ENCODE results near the gene TPP2. TPM values are rescaled to one million over a fixed set of nuclear protein-coding genes. Genes with fewer than 3 reads are reported as not detected.

The TPP2 gene
- total RNA-seq, 2 experiments from 2014 or later, result 31.1 to 36.3 TPM

DNA sequence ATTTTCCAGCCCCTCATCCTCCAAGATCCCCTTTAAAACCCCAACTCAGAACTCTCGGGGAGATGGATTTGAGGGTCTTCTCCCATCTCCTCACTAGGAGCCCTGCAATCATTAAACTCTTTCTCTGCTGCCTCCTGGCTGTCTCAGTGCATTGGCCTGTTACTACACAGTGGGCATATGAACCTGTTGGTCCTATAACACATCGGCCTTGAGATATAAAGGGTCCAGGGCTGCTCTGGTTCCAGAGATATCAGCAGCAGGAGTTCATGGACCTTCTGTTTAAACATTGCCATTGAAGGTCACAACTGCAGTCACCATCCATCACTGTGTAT, 101.8 kb downstream of the TPP2 start:
- Histone ChIP-seq H4K20me1 (ENCODE audit: insufficient read depth, low read length) (no peaks in the 10 kb centered on the region), H2AFZ (ENCODE audit: low read length) (no peak overlapping the region), H3K9me2 (ENCODE audit: insufficient read depth, low read length) (no peaks in the 10 kb centered on the region), H3K36me3 (ENCODE audit: insufficient read depth, low read length) (no peaks in the 10 kb centered on the region), H3K79me2 (ENCODE audit: insufficient read depth, low read depth, low read length) (no peaks in the 10 kb centered on the region), H3K27ac (ENCODE audit: low read depth, low read length, poor library complexity, severe bottlenecking) (no peak overlapping the region), H3K4me2 (ENCODE audit: low read length) (no peak overlapping the region), H3K4me1 (ENCODE audit: insufficient read depth, low read length, poor library complexity, severe bottlenecking) (no peaks in the 10 kb centered on the region), H3K4me3 (ENCODE audit: low read depth, low read length, poor library complexity, severe bottlenecking) (no peak overlapping the region), H3K9me3 (ENCODE audit: low read length) (no peaks in the 10 kb centered on the region)
- ChIA-PET CTCF (ENCODE audit: unreplicated experiment) (no interaction called here), POLR2A (no interaction called here)
- no peak for TF ChIP-seq CTCF (conservative IDR thresholded peaks at IDR 0.05; ENCODE audit: low read length)
- no peak for TF ChIP-seq EZH2phosphoT487 (IDR thresholded peaks at IDR 0.05; ENCODE audit: borderline replicate concordance, low read depth, low read length)
- no peak for DNase-seq (ENCODE audit: low spot score)
- intact Hi-C loops (cut with micrococcal nuclease; ENCODE audit: unreplicated experiment), result no loop called here
- no TSS peak for BruUV-seq (replicated peaks)

- Histone ChIP-seq H2AFZ (ENCODE audit: low read length) (no peak overlapping the region), H3K4me2 (ENCODE audit: low read length) (no peak overlapping the region), H3K27ac (ENCODE audit: low read depth, low read length, poor library complexity, severe bottlenecking) (no peak overlapping the region), H3K79me2 (ENCODE audit: insufficient read depth, low read depth, low read length) (no peaks in the 10 kb centered on the region), H3K4me3 (ENCODE audit: low read depth, low read length, poor library complexity, severe bottlenecking) (no peak overlapping the region), H3K4me1 (ENCODE audit: insufficient read depth, low read length, poor library complexity, severe bottlenecking) (no peaks in the 10 kb centered on the region), H3K36me3 (ENCODE audit: insufficient read depth, low read length) (no peaks in the 10 kb centered on the region), H3K9me2 (ENCODE audit: insufficient read depth, low read length) (no peaks in the 10 kb centered on the region), H3K9me3 (ENCODE audit: low read length) (no peaks in the 10 kb centered on the region), H4K20me1 (ENCODE audit: insufficient read depth, low read length) (no peaks in the 10 kb centered on the region)
- DNase-seq (ENCODE audit: low spot score), result no peak
- TF ChIP-seq EZH2phosphoT487 (IDR thresholded peaks at IDR 0.05; ENCODE audit: borderline replicate concordance, low read depth, low read length), result no peak
- TF ChIP-seq CTCF (conservative IDR thresholded peaks at IDR 0.05; ENCODE audit: low read length), result no peak
- no TSS peak for BruUV-seq (replicated peaks)
- intact Hi-C loops (cut with micrococcal nuclease; ENCODE audit: unreplicated experiment), result no loop called here
- ChIA-PET POLR2A (no interaction called here), CTCF (ENCODE audit: unreplicated experiment) (no interaction called here)
Measured at GRCh38 chr13:102699504-102699903, 102.7 kb downstream of the TPP2 start.

DNA sequence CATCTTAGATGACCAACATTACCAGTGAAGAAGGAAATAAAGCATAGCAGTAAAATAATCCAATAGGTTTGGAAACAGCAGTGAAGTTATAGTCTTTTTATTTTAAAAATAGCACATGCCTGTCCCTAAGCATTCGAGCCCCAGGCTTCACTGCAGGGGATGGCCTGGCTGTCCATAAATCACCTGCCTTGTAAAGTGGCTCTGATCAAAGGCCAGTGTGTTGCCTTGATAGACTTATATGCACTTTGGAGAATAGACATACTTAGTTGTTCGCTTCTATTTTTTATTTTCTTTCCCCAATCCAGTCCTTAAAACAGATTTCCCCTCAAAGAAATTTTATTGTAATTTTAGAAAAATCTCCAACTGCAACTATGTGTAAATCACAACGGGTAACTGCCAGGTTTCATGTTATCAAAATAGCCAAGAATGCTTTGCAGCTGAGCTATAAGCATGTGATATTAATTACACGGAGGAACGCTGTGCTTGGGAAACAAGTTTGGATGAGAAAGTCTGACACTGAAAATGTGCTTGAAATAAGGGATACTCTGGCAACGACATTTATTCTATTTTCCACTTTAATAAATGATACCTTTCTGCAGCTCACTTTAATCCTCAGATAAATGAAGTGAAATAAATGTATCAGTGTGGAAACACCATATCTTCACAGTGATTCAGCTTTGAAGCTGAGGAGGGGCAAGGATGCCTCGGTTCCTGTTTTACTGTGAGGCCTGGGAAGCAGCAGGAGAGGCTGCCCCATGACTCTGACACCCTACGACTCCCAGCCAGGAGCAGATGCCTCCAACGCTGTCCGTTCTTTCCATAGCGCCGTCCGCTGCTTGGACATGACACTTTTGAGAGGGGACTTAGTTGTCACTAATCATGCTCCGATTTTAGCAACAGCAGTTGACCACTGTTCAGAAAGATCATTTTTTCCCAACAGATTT, 103.6 kb downstream of the TPP2 start:
- Histone ChIP-seq H3K4me3 (ENCODE audit: low read depth, low read length, poor library complexity, severe bottlenecking) (no peak overlapping the region), H3K27ac (ENCODE audit: low read depth, low read length, poor library complexity, severe bottlenecking) (no peak overlapping the region), H3K9me2 (ENCODE audit: insufficient read depth, low read length) (no peaks in the 10 kb centered on the region), H3K4me1 (ENCODE audit: insufficient read depth, low read length, poor library complexity, severe bottlenecking) (no peaks in the 10 kb centered on the region), H3K9me3 (ENCODE audit: low read length) (no peaks in the 10 kb centered on the region), H2AFZ (ENCODE audit: low read length) (no peak overlapping the region), H4K20me1 (ENCODE audit: insufficient read depth, low read length) (no peaks in the 10 kb centered on the region), H3K79me2 (ENCODE audit: insufficient read depth, low read depth, low read length) (no peaks in the 10 kb centered on the region), H3K4me2 (ENCODE audit: low read length) (no peak overlapping the region), H3K36me3 (ENCODE audit: insufficient read depth, low read length) (no peaks in the 10 kb centered on the region)
- ChIA-PET CTCF (ENCODE audit: unreplicated experiment) (no interaction called here), POLR2A (no interaction called here)
- BruUV-seq (replicated peaks), result no TSS peak
- no peak for TF ChIP-seq CTCF (conservative IDR thresholded peaks at IDR 0.05; ENCODE audit: low read length)
- no peak for TF ChIP-seq EZH2phosphoT487 (IDR thresholded peaks at IDR 0.05; ENCODE audit: borderline replicate concordance, low read depth, low read length)
- intact Hi-C loops (cut with micrococcal nuclease; ENCODE audit: unreplicated experiment), result no loop called here
- no peak for DNase-seq (ENCODE audit: low spot score)
